Measurements from ENCODE around the gene PHLDB2. TPM values are rescaled to one million over a fixed set of nuclear protein-coding genes. Genes with fewer than 3 reads are reported as not detected.

Gene PHLDB2
- 4.5 TPM for polyA plus RNA-seq (2013, experiment 1 of 2)
- 4.6 TPM for polyA plus RNA-seq (2013, experiment 2 of 2)

GRCh38 chr3:111859061-111859973 lies at the start of gene PHLDB2:
Gene PHLDB2, plus strand, starts transcription at chr3:111859265. Its CDS starts 24,813 bp downstream, at chr3:111884078.
- H4K91ac ChIP-seq (ENCODE audit: low read depth, low read length, poor library complexity): no peak within 1 kb of the TSS
- peak within 1 kb of the TSS; percentile 99 for H2AFZ ChIP-seq (ENCODE audit: low read length)
- no CpG with 5 or more reads among the region's 78 CpGs for WGBS, 2 donors (ENCODE audit: extremely low coverage in 2 of 2, insufficient read length in 2 of 2, insufficient replicate concordance in 1 of 2)
- H2BK12ac ChIP-seq (ENCODE audit: low read length): peak within 1 kb of the TSS; percentile 52
- no peak within 1 kb of the TSS for H2BK15ac ChIP-seq (ENCODE audit: low read length)
- peak within 1 kb of the TSS; percentile 23 for H3K23ac ChIP-seq (ENCODE audit: low read depth, low read length, poor library complexity)
- peak within 1 kb of the TSS; percentile 81 for H3K4me2 ChIP-seq (ENCODE audit: insufficient read depth, low read length, poor library complexity, severe bottlenecking)
- H3K27me3 ChIP-seq (ENCODE audit: control insufficient read depth in 3 of 3, insufficient read depth in 3 of 3, low read depth in 1 of 3, low read length in 3 of 3): peaks cover 0 to 3% (median 0%) of the 10 kb centered on the region in 3 experiments
- H2AK5ac ChIP-seq (ENCODE audit: low read depth, low read length): no peak within 1 kb of the TSS
- peak within 1 kb of the TSS; percentile 93 for H2BK5ac ChIP-seq (ENCODE audit: low read length)
- peak within 1 kb of the TSS; percentile 51 for H3K14ac ChIP-seq (ENCODE audit: low read length)
- H3K27ac ChIP-seq (replicated peaks; ENCODE audit: low read length): peak within 1 kb of the TSS; percentile 76
- H3K9ac ChIP-seq (ENCODE audit: low read depth, low read length, poor library complexity): peak within 1 kb of the TSS; percentile 95
- no peak within 1 kb of the TSS for H4K8ac ChIP-seq (ENCODE audit: low read depth, low read length)
- H3K9me3 ChIP-seq (replicated peaks in 1 of 2; ENCODE audit: control insufficient read depth in 2 of 2, insufficient read depth in 1 of 2, low read depth in 1 of 2, low read length in 2 of 2): no peaks in the 10 kb centered on the region
- no peaks in the 10 kb centered on the region for H3K79me1 ChIP-seq (ENCODE audit: low read depth, low read length)
- H3K36me3 ChIP-seq (replicated peaks in 1 of 2; ENCODE audit: control insufficient read depth in 2 of 2, insufficient read depth in 2 of 2, low read length in 2 of 2): no peaks in the 10 kb centered on the region
- DNase-seq (ENCODE audit: low spot score): peak; percentile 85
- peak within 1 kb of the TSS; percentile 35 for H2BK120ac ChIP-seq (ENCODE audit: low read depth, low read length)
- peak within 1 kb of the TSS; percentile 78 to 92 for H3K4me3 ChIP-seq (ENCODE audit: low read length in 2 of 2)
- H3K18ac ChIP-seq (ENCODE audit: low read length): peak within 1 kb of the TSS; percentile 99
- H3K4ac ChIP-seq (ENCODE audit: low read length): no peak within 1 kb of the TSS
- peaks cover 6 to 21% of the 10 kb centered on the region in 2 donors for H3K4me1 ChIP-seq (ENCODE audit: control insufficient read depth in 2 of 2, insufficient read depth in 1 of 2, low read depth in 1 of 2, low read length in 2 of 2)

GRCh38 chr3:111810909-111811308 lies 48.2 kb upstream of the PHLDB2 start:
- Histone ChIP-seq H3K14ac (ENCODE audit: low read length) (no peak overlapping the region), H3K4me2 (ENCODE audit: insufficient read depth, low read length, poor library complexity, severe bottlenecking) (no peak overlapping the region), H3K4me1 (ENCODE audit: control insufficient read depth in 2 of 2, insufficient read depth in 1 of 2, low read depth in 1 of 2, low read length in 2 of 2) (no peaks in the 10 kb centered on the region), H3K9ac (ENCODE audit: low read depth, low read length, poor library complexity) (no peak overlapping the region), H3K36me3 (replicated peaks in 1 of 2; ENCODE audit: control insufficient read depth in 2 of 2, insufficient read depth in 2 of 2, low read length in 2 of 2) (no peaks in the 10 kb centered on the region), H3K4me3 (ENCODE audit: low read length in 2 of 2) (no peak overlapping the region), H2BK15ac (ENCODE audit: low read length) (no peak overlapping the region), H2BK120ac (ENCODE audit: low read depth, low read length) (no peak overlapping the region), H3K27me3 (ENCODE audit: control insufficient read depth in 3 of 3, insufficient read depth in 3 of 3, low read depth in 1 of 3, low read length in 3 of 3) (no peaks in the 10 kb centered on the region), H3K9me3 (replicated peaks in 1 of 2; ENCODE audit: control insufficient read depth in 2 of 2, insufficient read depth in 1 of 2, low read depth in 1 of 2, low read length in 2 of 2) (peaks cover 0 to 4% of the 10 kb centered on the region in 2 donors), H3K18ac (ENCODE audit: low read length) (no peak overlapping the region), H2BK5ac (ENCODE audit: low read length) (no peak overlapping the region), H2BK12ac (ENCODE audit: low read length) (no peak overlapping the region), H3K4ac (ENCODE audit: low read length) (no peak overlapping the region), H2AK5ac (ENCODE audit: low read depth, low read length) (no peak overlapping the region), H2AFZ (ENCODE audit: low read length) (no peak overlapping the region), H4K8ac (ENCODE audit: low read depth, low read length) (no peak overlapping the region), H4K91ac (ENCODE audit: low read depth, low read length, poor library complexity) (no peak overlapping the region), H3K79me1 (ENCODE audit: low read depth, low read length) (no peaks in the 10 kb centered on the region), H3K27ac (replicated peaks; ENCODE audit: low read length) (no peak overlapping the region), H3K23ac (ENCODE audit: low read depth, low read length, poor library complexity) (no peak overlapping the region)
- DNase-seq (ENCODE audit: low spot score): no peak

GRCh38 chr3:111811811-111812210 lies 47.3 kb upstream of the PHLDB2 start:
- Histone ChIP-seq H3K4ac (ENCODE audit: low read length) (no peak overlapping the region), H3K27ac (replicated peaks; ENCODE audit: low read length) (no peak overlapping the region), H2BK5ac (ENCODE audit: low read length) (no peak overlapping the region), H2AK5ac (ENCODE audit: low read depth, low read length) (no peak overlapping the region), H2AFZ (ENCODE audit: low read length) (no peak overlapping the region), H2BK120ac (ENCODE audit: low read depth, low read length) (no peak overlapping the region), H4K91ac (ENCODE audit: low read depth, low read length, poor library complexity) (no peak overlapping the region), H3K9me3 (replicated peaks in 1 of 2; ENCODE audit: control insufficient read depth in 2 of 2, insufficient read depth in 1 of 2, low read depth in 1 of 2, low read length in 2 of 2) (peaks cover 0 to 6% of the 10 kb centered on the region in 2 donors), H3K36me3 (replicated peaks in 1 of 2; ENCODE audit: control insufficient read depth in 2 of 2, insufficient read depth in 2 of 2, low read length in 2 of 2) (no peaks in the 10 kb centered on the region), H3K4me1 (ENCODE audit: control insufficient read depth in 2 of 2, insufficient read depth in 1 of 2, low read depth in 1 of 2, low read length in 2 of 2) (no peaks in the 10 kb centered on the region), H2BK15ac (ENCODE audit: low read length) (no peak overlapping the region), H3K27me3 (ENCODE audit: control insufficient read depth in 3 of 3, insufficient read depth in 3 of 3, low read depth in 1 of 3, low read length in 3 of 3) (no peaks in the 10 kb centered on the region), H3K4me3 (ENCODE audit: low read length in 2 of 2) (no peak overlapping the region), H3K14ac (ENCODE audit: low read length) (no peak overlapping the region), H3K23ac (ENCODE audit: low read depth, low read length, poor library complexity) (no peak overlapping the region), H2BK12ac (ENCODE audit: low read length) (no peak overlapping the region), H3K4me2 (ENCODE audit: insufficient read depth, low read length, poor library complexity, severe bottlenecking) (no peak overlapping the region), H3K9ac (ENCODE audit: low read depth, low read length, poor library complexity) (no peak overlapping the region), H3K79me1 (ENCODE audit: low read depth, low read length) (no peaks in the 10 kb centered on the region), H4K8ac (ENCODE audit: low read depth, low read length) (no peak overlapping the region), H3K18ac (ENCODE audit: low read length) (no peak overlapping the region)
- no peak for DNase-seq (ENCODE audit: low spot score)
- WGBS, 2 donors (ENCODE audit: extremely low coverage in 2 of 2, insufficient read length in 2 of 2, insufficient replicate concordance in 1 of 2): no CpG with 5 or more reads among the region's 1 CpG

- H3K4me2 ChIP-seq (ENCODE audit: insufficient read depth, low read length, poor library complexity, severe bottlenecking): no peak overlapping the region
- H3K9me3 ChIP-seq (replicated peaks in 1 of 2; ENCODE audit: control insufficient read depth in 2 of 2, insufficient read depth in 1 of 2, low read depth in 1 of 2, low read length in 2 of 2): peaks cover 0 to 6% of the 10 kb centered on the region in 2 donors
- no peak overlapping the region for H2BK5ac ChIP-seq (ENCODE audit: low read length)
- H3K4ac ChIP-seq (ENCODE audit: low read length): no peak overlapping the region
- no peaks in the 10 kb centered on the region for H3K36me3 ChIP-seq (replicated peaks in 1 of 2; ENCODE audit: control insufficient read depth in 2 of 2, insufficient read depth in 2 of 2, low read length in 2 of 2)
- no peak overlapping the region for H4K8ac ChIP-seq (ENCODE audit: low read depth, low read length)
- H3K27me3 ChIP-seq (ENCODE audit: control insufficient read depth in 3 of 3, insufficient read depth in 3 of 3, low read depth in 1 of 3, low read length in 3 of 3): no peaks in the 10 kb centered on the region
- no peak overlapping the region for H2BK15ac ChIP-seq (ENCODE audit: low read length)
- H3K79me1 ChIP-seq (ENCODE audit: low read depth, low read length): no peaks in the 10 kb centered on the region
- no peak for DNase-seq (ENCODE audit: low spot score)
- H2BK12ac ChIP-seq (ENCODE audit: low read length): no peak overlapping the region
- H3K9ac ChIP-seq (ENCODE audit: low read depth, low read length, poor library complexity): no peak overlapping the region
- no peak overlapping the region for H3K27ac ChIP-seq (replicated peaks; ENCODE audit: low read length)
- H2AFZ ChIP-seq (ENCODE audit: low read length): no peak overlapping the region
- no CpG with 5 or more reads among the region's 1 CpG for WGBS, 2 donors (ENCODE audit: extremely low coverage in 2 of 2, insufficient read length in 2 of 2, insufficient replicate concordance in 1 of 2)
- H3K4me1 ChIP-seq (ENCODE audit: control insufficient read depth in 2 of 2, insufficient read depth in 1 of 2, low read depth in 1 of 2, low read length in 2 of 2): no peaks in the 10 kb centered on the region
- H4K91ac ChIP-seq (ENCODE audit: low read depth, low read length, poor library complexity): no peak overlapping the region
- H3K4me3 ChIP-seq (ENCODE audit: low read length in 2 of 2): no peak overlapping the region
- H3K18ac ChIP-seq (ENCODE audit: low read length): no peak overlapping the region
- H2BK120ac ChIP-seq (ENCODE audit: low read depth, low read length): no peak overlapping the region
- H2AK5ac ChIP-seq (ENCODE audit: low read depth, low read length): no peak overlapping the region
- no peak overlapping the region for H3K14ac ChIP-seq (ENCODE audit: low read length)
- no peak overlapping the region for H3K23ac ChIP-seq (ENCODE audit: low read depth, low read length, poor library complexity)
Measured at GRCh38 chr3:111812701-111813100, 46.4 kb upstream of the PHLDB2 start.
